ENCODE data around the gene IFNGR1. TPM values are rescaled to one million over a fixed set of nuclear protein-coding genes. Genes with fewer than 3 reads are reported as not detected.

IFNGR1 gene
- polyA plus RNA-seq, 1 experiment = 56.1 TPM

DNA sequence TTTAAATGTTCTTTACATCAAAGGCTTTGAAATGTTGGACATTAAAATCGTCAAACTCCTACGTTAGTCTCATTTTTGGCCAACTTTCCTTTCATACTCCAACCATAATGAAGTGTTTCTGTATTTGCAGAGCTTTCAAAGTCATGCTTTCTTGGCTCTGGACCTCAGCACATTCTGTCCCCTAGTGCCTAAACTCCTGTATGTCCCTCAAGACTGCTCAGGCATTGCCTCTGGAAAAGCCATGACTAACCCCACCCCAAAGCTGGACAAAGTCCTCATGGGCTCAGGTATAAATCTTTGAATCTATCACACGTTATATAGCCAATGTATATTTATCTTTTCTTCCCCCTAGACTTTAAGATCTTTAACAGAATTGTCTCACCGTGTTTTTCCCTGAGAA, 18.9 kb downstream of the IFNGR1 start:
- Histone ChIP-seq H3K36me3 (ENCODE audit: control insufficient read depth, insufficient read depth, low read length) (peaks cover 3% of the 10 kb centered on the region; the same call in 1 of the 2 replicates), H3K4me3 (ENCODE audit: low read depth, low read length) (no peak overlapping the region), H3K27me3 (ENCODE audit: control insufficient read depth, insufficient read depth, low read length) (no peaks in the 10 kb centered on the region)
- TF ChIP-seq, protein P1, sequence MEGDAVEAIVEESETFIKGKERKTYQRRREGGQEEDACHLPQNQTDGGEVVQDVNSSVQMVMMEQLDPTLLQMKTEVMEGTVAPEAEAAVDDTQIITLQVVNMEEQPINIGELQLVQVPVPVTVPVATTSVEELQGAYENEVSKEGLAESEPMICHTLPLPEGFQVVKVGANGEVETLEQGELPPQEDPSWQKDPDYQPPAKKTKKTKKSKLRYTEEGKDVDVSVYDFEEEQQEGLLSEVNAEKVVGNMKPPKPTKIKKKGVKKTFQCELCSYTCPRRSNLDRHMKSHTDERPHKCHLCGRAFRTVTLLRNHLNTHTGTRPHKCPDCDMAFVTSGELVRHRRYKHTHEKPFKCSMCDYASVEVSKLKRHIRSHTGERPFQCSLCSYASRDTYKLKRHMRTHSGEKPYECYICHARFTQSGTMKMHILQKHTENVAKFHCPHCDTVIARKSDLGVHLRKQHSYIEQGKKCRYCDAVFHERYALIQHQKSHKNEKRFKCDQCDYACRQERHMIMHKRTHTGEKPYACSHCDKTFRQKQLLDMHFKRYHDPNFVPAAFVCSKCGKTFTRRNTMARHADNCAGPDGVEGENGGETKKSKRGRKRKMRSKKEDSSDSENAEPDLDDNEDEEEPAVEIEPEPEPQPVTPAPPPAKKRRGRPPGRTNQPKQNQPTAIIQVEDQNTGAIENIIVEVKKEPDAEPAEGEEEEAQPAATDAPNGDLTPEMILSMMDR (IDR thresholded peaks at IDR 0.05; ENCODE audit: insufficient read depth, low read depth, low read length) = no peak
- ChIA-PET POLR2A (no interaction called here), CTCF (interaction anchor here (0.9 kb wide), 1 partner anchor 105 kb away, joined by 3 read pairs; no protein-coding TSS in a partner anchor)
- DNase-seq (ENCODE audit: low read depth) = no peak

DNA sequence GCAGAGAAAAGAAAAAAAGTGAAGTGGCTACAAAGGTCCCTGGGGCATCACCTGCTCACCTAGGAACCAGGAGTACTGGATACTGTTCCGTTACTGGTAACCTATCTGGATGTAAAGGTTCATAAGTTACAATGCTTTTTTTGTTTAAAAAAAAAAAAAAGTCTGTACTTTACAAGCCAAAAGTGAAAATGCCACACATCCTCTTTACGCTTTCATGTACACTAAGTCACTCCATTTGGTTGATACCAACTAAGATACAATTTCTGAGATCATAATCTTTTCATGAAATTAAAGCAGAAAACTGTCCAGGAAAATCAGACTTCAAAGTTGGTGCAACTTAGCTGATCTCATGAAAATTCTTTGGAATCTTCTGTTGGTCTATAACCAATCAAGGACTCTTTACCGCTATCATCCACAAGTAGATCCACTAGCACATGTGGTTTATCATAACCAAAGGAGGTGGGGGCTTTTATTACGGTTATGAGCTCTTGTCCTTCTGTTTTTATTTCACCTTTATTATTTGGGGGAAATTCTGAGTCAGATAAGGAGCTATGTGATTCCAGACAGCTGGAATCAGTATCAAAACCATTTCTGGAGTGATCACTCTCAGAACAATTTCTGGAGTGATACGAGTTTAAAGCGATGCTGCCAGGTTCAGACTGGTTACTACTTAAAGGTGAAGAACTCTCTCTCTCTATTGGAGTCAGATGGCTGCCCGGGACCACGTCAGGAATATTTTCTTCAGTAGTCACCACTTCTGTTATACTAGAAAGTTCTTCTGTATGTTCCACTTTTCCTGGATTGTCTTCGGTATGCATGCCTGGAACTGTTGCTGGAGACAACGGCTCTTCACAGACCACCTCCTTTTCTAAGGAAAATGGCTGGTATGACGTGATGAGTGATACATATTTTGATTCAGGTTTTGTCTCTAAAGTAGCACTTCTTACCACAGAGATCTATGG, 21.2 kb downstream of the IFNGR1 start:
- Histone ChIP-seq H3K4me3 (ENCODE audit: low read depth, low read length) (no peak overlapping the region), H3K36me3 (ENCODE audit: control insufficient read depth, insufficient read depth, low read length) (peaks cover 3% of the 10 kb centered on the region; the same call in 1 of the 2 replicates), H3K27me3 (ENCODE audit: control insufficient read depth, insufficient read depth, low read length) (no peaks in the 10 kb centered on the region)
- TF ChIP-seq, protein P1 (IDR thresholded peaks at IDR 0.05; ENCODE audit: insufficient read depth, low read depth, low read length) = no peak
- ChIA-PET POLR2A (no interaction called here), CTCF (interaction anchor here (0.6 kb wide), 1 partner anchor 916 kb away, joined by 3 read pairs; no protein-coding TSS in a partner anchor)
- DNase-seq (ENCODE audit: low read depth) = no peak

DNA sequence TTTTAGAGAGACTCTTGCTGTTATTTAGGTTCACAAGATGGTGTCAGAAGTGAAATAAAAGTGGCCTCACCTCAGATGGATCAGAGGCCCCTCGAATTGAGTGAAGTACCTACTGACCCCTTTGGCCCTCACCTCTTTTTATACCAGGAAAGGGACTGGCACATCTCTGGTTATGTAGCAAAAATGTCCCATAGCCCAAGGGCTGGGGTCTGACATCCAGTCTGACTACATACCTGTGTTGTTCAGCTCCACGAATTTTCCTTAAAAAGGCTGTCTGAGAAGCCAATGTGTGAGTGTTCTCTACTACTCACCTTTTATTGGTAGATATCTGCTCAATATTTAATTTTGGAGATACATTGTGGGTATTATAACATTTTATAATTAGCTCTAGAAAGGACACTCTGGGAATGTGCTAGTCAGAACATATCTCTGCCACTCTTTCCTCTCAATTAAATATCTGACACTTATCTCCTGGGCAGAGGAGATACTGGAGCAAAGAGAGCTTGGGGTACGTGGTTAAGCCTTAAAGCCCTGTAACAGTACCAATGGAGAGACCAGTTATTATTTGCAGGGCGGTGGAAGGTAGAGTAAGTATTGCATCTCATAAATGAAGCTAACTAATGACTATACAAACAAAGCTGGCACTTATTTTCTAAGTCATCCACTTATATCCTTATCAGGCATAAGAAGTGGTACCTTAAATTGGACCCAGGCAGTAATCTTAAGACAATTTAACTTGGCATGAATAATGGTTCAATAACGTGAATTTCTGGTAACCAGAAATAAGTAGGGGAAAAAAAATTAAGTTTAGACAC, 25.7 kb downstream of the IFNGR1 start:
- no peak for DNase-seq (ENCODE audit: low read depth)
- H3K27me3 ChIP-seq (ENCODE audit: control insufficient read depth, insufficient read depth, low read length) = no peaks in the 10 kb centered on the region
- H3K4me3 ChIP-seq (ENCODE audit: low read depth, low read length) = no peak overlapping the region
- TF ChIP-seq, protein P1 (IDR thresholded peaks at IDR 0.05; ENCODE audit: insufficient read depth, low read depth, low read length) = no peak
- CTCF ChIA-PET = no interaction called here
- POLR2A ChIA-PET = no interaction called here
- H3K36me3 ChIP-seq (ENCODE audit: control insufficient read depth, insufficient read depth, low read length) = peaks cover 1% of the 10 kb centered on the region; the same call in 1 of the 2 replicates

DNA sequence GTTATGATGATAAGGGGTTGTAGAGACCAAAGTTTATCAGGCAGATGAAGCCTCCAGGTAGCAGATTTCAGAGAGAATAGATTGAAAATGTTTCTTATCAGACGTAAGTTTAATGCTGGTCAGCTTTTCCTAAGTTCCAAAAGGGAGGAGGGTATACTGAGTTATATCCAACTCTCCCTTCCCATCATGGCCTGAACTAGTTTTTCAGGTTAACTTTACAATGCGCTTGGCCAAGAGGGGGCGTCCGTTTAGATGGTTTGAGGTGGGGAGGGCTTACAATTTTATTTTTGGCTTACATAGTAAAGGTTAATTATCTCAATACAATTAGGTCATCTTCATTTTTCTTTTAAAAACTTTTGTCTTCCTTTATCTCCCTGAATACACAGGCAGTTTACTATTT, 26.4 kb downstream of the IFNGR1 start:
- ChIA-PET CTCF (no interaction called here), POLR2A (no interaction called here)
- H3K4me3 ChIP-seq (ENCODE audit: low read depth, low read length) = no peak overlapping the region
- TF ChIP-seq, protein P1 (IDR thresholded peaks at IDR 0.05; ENCODE audit: insufficient read depth, low read depth, low read length) = no peak
- no peak for DNase-seq (ENCODE audit: low read depth)
- no peaks in the 10 kb centered on the region for H3K27me3 ChIP-seq (ENCODE audit: control insufficient read depth, insufficient read depth, low read length)
- H3K36me3 ChIP-seq (ENCODE audit: control insufficient read depth, insufficient read depth, low read length) = no peaks in the 10 kb centered on the region

DNA sequence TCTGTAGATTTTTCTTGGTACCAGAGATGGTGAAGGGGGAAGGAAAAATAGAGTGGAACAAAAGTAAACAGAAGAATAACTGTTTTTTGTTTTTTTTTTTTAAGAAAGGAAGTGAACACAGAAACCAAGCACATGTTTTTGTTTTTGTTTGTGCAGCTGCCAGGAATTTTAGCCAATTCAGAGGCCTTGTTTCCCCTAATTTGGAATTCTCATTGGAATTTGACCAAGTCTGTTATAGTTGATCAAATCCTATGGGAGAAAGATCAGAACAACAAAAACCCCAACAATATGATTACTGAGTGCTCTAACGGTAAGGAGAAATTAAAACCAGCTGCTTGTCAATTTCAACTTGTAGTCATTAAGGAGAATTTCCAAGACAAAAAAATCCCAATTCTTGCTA, 27.5 kb downstream of the IFNGR1 start:
- TF ChIP-seq, protein P1 (IDR thresholded peaks at IDR 0.05; ENCODE audit: insufficient read depth, low read depth, low read length) = no peak
- ChIA-PET POLR2A (no interaction called here), CTCF (interaction anchor here (1.6 kb wide), 1 partner anchor 78 kb away, joined by 3 read pairs; no protein-coding TSS in a partner anchor)

More for the DNA sequence above, 27.5 kb downstream of the IFNGR1 start:
- H3K4me3 ChIP-seq (ENCODE audit: low read depth, low read length) = no peak overlapping the region
- no peaks in the 10 kb centered on the region for H3K27me3 ChIP-seq (ENCODE audit: control insufficient read depth, insufficient read depth, low read length)
- no peaks in the 10 kb centered on the region for H3K36me3 ChIP-seq (ENCODE audit: control insufficient read depth, insufficient read depth, low read length)
- DNase-seq (ENCODE audit: low read depth) = no peak

All from BJ (cell line).